HAP-1 (cell line): ENCODE data around the gene KIF1C.
"Not testable (repeated sequence)": the region's sequence is repeated elsewhere in the genome, so short reads cannot be mapped to it uniquely, and the experiment has no call there.

Experiments
- DNase-seq, 2 experiments: peaks; one replicate each; pipeline ENCODE4 v3.0.0-alpha.2; 2016 to 2020; ENCODE audit warnings: low spot score in 2 of 2
- H3K27me3 ChIP-seq: fragments of 250-450 bp; sonication (Bioruptor Pico); 2 replicates; pipeline ENCODE4 v1.5.1; 2020; ENCODE audit warnings: low read depth, mild to moderate bottlenecking, moderate library complexity
- H3K36me3 ChIP-seq: fragments of 250-450 bp; sonication (Bioruptor Pico); replicated peaks from 2 replicates; pipeline ENCODE4 v1.5.1; 2020; ENCODE audit warnings: mild to moderate bottlenecking
- H3K4me1 ChIP-seq: fragments of 250-450 bp; sonication (Bioruptor Pico); 2 replicates; pipeline ENCODE4 v1.5.1; 2020; ENCODE audit warnings: mild to moderate bottlenecking
- H3K4me3 ChIP-seq: fragments of 250-450 bp; sonication (Bioruptor Pico); 2 replicates; pipeline ENCODE4 v1.5.1; 2020; ENCODE audit warnings: mild to moderate bottlenecking, moderate library complexity
- H3K9me3 ChIP-seq: fragments of 250-450 bp; sonication (Bioruptor Pico); 2 replicates; pipeline ENCODE4 v1.5.1; 2020; ENCODE audit warnings: mild to moderate bottlenecking, moderate library complexity
- in situ Hi-C: fragments of 300-500 bp; cut with MboI; formaldehyde crosslinking; loops from 3 replicates; pipeline ENCODE4 v1.14.3; 2020; ENCODE audit warnings: low sequenced_read_pairs, inconsistent platforms, mixed read lengths

The KIF1C gene

GRCh38 chr17:5000237-5000639 lies 2.5 kb downstream of the KIF1C start:
- in situ Hi-C loops, result no loop called here

GRCh38 chr17:5002121-5002788 lies 4.5 kb downstream of the KIF1C start:
- peaks cover 72% of the 10 kb centered on the region for H3K36me3 ChIP-seq
- H3K4me3 ChIP-seq, result no peak overlapping the region
- H3K9me3 ChIP-seq, result no peaks in the 10 kb centered on the region
- H3K4me1 ChIP-seq, result peaks cover under 1% of the 10 kb centered on the region
- in situ Hi-C loops, result no loop called here
- H3K27me3 ChIP-seq, result no peaks in the 10 kb centered on the region
- no peak for DNase-seq

More at GRCh38 chr17:5000237-5000639, 2.5 kb downstream of the KIF1C start:
- Histone ChIP-seq H3K4me1 (peaks cover 6% of the 10 kb centered on the region), H3K36me3 (peaks cover 52% of the 10 kb centered on the region), H3K4me3 (no peak overlapping the region), H3K9me3 (no peaks in the 10 kb centered on the region), H3K27me3 (no peaks in the 10 kb centered on the region)
- DNase-seq, result peak in 1 of 2 experiments; percentile 28

DNA sequence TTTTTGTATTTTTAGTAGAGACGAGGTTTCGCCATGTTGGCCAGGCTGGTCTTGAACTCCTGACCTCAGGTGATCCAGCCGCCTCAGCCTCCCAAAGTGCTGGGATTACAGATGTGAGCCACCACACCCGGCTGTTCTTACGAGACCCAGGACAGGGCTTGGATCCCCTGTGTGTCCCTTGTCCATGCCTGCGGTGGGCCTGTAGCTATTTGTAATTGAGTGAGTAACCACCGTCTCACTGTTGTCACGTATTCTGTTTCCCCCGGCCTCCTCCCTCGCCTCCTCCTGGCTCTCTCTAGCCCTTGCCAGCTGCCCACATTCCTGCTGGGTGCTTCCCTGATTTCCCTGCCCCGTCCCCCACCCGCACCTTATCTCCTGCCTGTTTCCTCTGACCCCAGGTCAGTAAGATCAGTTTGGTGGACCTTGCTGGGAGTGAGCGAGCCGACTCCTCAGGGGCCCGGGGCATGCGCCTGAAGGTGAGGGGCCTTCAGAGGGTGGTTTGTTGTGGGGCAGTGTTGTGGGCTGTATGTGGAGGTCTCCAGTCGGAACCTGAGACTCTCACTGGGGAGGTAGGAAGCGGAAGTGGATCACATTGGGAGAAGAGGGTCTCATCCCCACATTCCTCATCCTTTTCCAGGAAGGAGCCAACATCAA lies 5.6 kb downstream of the KIF1C start:
- no peaks in the 10 kb centered on the region for H3K27me3 ChIP-seq
- no peaks in the 10 kb centered on the region for H3K9me3 ChIP-seq
- no peak overlapping the region for H3K4me3 ChIP-seq
- H3K4me1 ChIP-seq, result no peaks in the 10 kb centered on the region; the same call in 1 of the 2 replicates
- peaks cover 82% of the 10 kb centered on the region for H3K36me3 ChIP-seq
- in situ Hi-C loops, result no loop called here
- DNase-seq, result no peak

- H3K27me3 ChIP-seq, result no peaks in the 10 kb centered on the region
- H3K4me1 ChIP-seq, result no peaks in the 10 kb centered on the region
- in situ Hi-C loops, result no loop called here
- no peaks in the 10 kb centered on the region for H3K9me3 ChIP-seq
- peaks cover 65% of the 10 kb centered on the region for H3K36me3 ChIP-seq
- no peak for DNase-seq
- no peak overlapping the region for H3K4me3 ChIP-seq
Measured at GRCh38 chr17:5011928-5012327, 14.2 kb downstream of the KIF1C start.

DNA sequence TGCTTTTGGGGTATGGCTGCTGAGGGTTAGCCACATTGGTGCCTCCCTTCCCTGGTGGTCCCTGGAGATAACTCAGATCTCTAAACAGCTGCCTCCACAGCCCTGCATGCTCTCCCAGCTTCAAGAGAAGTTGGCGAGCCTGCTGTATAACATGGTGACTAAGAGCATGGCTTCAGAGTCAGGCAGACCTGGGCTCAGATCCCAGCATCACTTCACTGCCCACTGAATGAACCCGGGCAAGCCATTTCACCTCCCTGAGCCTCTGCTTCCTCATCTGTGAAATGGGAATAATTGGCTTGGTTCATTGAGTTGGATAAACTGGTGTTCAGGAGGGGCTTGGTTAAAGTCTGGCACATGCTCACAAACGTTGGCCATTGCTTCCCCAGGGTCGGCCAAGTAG lies 16.6 kb downstream of the KIF1C start:
- H3K4me1 ChIP-seq, result no peaks in the 10 kb centered on the region

GRCh38 chr17:5019475-5019956 lies 21.8 kb downstream of the KIF1C start:
- H3K9me3 ChIP-seq, result no peaks in the 10 kb centered on the region
- no peak overlapping the region for H3K4me3 ChIP-seq
- H3K27me3 ChIP-seq, result no peaks in the 10 kb centered on the region
- H3K4me1 ChIP-seq, result no peaks in the 10 kb centered on the region
- in situ Hi-C loops, result no loop called here
- no peak for DNase-seq
- H3K36me3 ChIP-seq, result peaks cover 79% of the 10 kb centered on the region

More for the DNA sequence above, 16.6 kb downstream of the KIF1C start:
- in situ Hi-C loops, result no loop called here
- Histone ChIP-seq H3K36me3 (peaks cover 70% of the 10 kb centered on the region), H3K9me3 (no peaks in the 10 kb centered on the region), H3K4me3 (no peak overlapping the region), H3K27me3 (no peaks in the 10 kb centered on the region)
- no peak for DNase-seq

DNA sequence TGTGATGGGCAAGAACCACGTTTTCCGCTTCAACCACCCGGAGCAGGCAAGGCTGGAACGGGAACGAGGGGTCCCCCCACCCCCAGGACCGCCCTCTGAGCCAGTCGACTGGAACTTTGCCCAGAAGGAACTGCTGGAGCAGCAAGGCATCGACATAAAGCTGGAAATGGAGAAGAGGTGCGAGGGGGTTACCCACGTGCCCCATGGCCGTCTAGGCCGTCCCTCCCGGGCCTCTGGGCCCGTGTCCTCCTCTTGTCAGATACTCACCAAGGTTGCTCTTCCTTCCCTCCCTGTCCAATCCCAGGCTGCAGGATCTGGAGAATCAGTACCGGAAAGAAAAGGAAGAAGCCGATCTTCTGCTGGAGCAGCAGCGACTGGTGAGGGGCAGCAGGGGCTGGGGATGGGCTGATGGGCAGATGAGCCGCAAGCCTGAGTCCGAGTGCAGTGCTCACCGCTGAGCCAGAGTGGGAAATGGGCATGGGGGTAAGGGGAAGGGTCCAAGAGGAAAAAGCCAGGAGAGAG lies 22.8 kb downstream of the KIF1C start:
- H3K9me3 ChIP-seq, result no peaks in the 10 kb centered on the region
- DNase-seq, result no peak
- peaks cover 75% of the 10 kb centered on the region for H3K36me3 ChIP-seq
- in situ Hi-C loops, result no loop called here
- no peaks in the 10 kb centered on the region for H3K27me3 ChIP-seq
- H3K4me3 ChIP-seq, result no peak overlapping the region
- no peaks in the 10 kb centered on the region for H3K4me1 ChIP-seq

DNA sequence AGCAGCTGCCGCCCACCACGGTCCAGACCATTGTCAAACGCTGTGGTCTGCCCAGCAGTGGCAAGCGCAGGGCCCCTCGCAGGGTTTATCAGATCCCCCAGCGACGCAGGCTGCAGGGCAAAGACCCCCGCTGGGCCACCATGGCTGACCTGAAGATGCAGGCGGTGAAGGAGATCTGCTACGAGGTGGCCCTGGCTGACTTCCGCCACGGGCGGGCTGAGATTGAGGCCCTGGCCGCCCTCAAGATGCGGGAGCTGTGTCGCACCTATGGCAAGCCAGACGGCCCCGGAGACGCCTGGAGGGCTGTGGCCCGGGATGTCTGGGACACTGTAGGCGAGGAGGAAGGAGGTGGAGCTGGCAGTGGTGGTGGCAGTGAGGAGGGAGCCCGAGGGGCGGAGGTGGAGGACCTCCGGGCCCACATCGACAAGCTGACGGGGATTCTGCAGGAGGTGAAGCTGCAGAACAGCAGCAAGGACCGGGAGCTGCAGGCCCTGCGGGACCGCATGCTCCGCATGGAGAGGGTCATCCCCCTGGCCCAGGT lies 24.5 kb downstream of the KIF1C start:
- no peaks in the 10 kb centered on the region for H3K4me1 ChIP-seq
- H3K27me3 ChIP-seq, result no peaks in the 10 kb centered on the region
- no peaks in the 10 kb centered on the region for H3K9me3 ChIP-seq
- no peak for DNase-seq
- in situ Hi-C loops, result no loop called here
- H3K4me3 ChIP-seq, result no peak overlapping the region
- peaks cover 60% of the 10 kb centered on the region for H3K36me3 ChIP-seq

DNA sequence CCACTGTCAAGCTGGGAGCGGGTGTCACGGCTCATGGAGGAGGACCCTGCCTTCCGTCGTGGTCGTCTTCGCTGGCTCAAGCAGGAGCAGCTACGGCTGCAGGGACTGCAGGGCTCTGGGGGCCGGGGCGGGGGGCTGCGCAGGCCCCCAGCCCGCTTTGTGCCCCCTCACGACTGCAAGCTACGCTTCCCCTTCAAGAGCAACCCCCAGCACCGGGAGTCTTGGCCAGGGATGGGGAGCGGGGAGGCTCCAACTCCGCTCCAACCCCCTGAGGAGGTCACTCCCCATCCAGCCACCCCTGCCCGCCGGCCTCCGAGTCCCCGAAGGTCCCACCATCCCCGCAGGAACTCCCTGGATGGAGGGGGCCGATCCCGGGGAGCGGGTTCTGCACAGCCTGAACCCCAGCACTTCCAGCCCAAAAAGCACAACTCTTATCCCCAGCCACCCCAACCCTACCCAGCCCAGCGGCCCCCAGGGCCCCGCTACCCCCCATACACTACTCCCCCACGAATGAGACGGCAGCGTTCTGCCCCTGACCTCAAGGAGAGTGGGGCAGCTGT lies 25.9 kb downstream of the KIF1C start:
- Histone ChIP-seq H3K4me1 (no peaks in the 10 kb centered on the region), H3K9me3 (no peaks in the 10 kb centered on the region), H3K36me3 (peaks cover 47% of the 10 kb centered on the region), H3K4me3 (no peak overlapping the region), H3K27me3 (no peaks in the 10 kb centered on the region)
- DNase-seq, result no peak
- in situ Hi-C loops, result no loop called here

- DNase-seq, result no peak
- H3K27me3 ChIP-seq, result no peaks in the 10 kb centered on the region
- no peaks in the 10 kb centered on the region for H3K4me1 ChIP-seq
- peaks cover 38% of the 10 kb centered on the region for H3K36me3 ChIP-seq
- no peak overlapping the region for H3K4me3 ChIP-seq
- in situ Hi-C loops, result no loop called here
- H3K9me3 ChIP-seq, result no peaks in the 10 kb centered on the region
Measured at GRCh38 chr17:5024604-5025003, 26.9 kb downstream of the KIF1C start.

GRCh38 chr17:5027299-5027698 lies 29.5 kb downstream of the KIF1C start:
- in situ Hi-C loops, result no loop called here
- Histone ChIP-seq H3K4me3 (no peak overlapping the region), H3K4me1 (peaks cover 6% of the 10 kb centered on the region), H3K9me3 (no peaks in the 10 kb centered on the region; the same call in 1 of the 2 replicates), H3K36me3 (peaks cover 13% of the 10 kb centered on the region), H3K27me3 (no peaks in the 10 kb centered on the region)
- no peak for DNase-seq

- in situ Hi-C loops, result no loop called here
- no peak for DNase-seq
- peaks cover 7% of the 10 kb centered on the region for H3K36me3 ChIP-seq
- peaks cover 7% of the 10 kb centered on the region for H3K4me1 ChIP-seq
- H3K9me3 ChIP-seq, result no peaks in the 10 kb centered on the region; the same call in 1 of the 2 replicates
- no peak overlapping the region for H3K4me3 ChIP-seq
- no peaks in the 10 kb centered on the region for H3K27me3 ChIP-seq
Measured at GRCh38 chr17:5027916-5028315, 30.2 kb downstream of the KIF1C start.

DNA sequence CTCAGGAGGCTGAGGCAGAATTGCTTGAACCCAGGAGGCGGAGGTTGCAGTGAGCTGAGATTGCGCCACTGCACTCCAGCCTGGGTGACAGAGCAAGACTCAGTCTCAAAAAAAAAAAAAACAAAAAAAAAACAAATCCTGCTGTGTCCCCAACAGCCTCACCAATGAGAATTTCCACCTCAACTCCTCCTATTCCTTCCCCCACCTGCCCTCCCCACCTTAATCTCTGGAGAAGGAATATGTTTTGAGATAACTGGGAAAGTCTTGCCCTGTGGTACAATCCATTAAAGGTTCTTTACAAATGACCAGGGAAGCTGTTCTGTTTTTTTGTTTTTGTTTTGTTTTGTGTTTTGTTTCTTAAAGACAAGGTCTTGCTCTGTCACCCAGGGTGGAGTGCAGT lies 32.4 kb downstream of the KIF1C start:
- H3K27me3 ChIP-seq, H3K9me3 ChIP-seq, H3K4me1 ChIP-seq, in situ Hi-C loops, H3K36me3 ChIP-seq, H3K4me3 ChIP-seq, DNase-seq: not testable (repeated sequence)
